H1 (cell line): ENCODE data around the gene CACNA1B. TPM values are rescaled to one million over a fixed set of nuclear protein-coding genes. Genes with fewer than 3 reads are reported as not detected.

Experiments used
- CHD1 ChIP-seq: IDR thresholded peaks from 2 replicates; pipeline ENCODE4 v1.6.1; 2012; ENCODE audit warnings: low read depth, low read length, improper control_type of control experiment
- CREB1 ChIP-seq: IDR thresholded peaks from 2 replicates; pipeline ENCODE4 v1.6.1; 2012; ENCODE audit warnings: inconsistent platforms
- CTCF ChIP-seq, 3 experiments: IDR thresholded peaks; 1 replicate in 2 of 3; 2 replicates in 1 of 3; pipeline versions ENCODE4 v1.5.1 to v1.6.1; 2011; ENCODE audit warnings: low read length in 3 of 3, mild to moderate bottlenecking in 3 of 3, inconsistent platforms in 2 of 3, low read depth in 1 of 3, moderate library complexity in 1 of 3; ENCODE audit not compliant: insufficient read depth in 1 of 3; ENCODE audit errors: control extremely low read depth in 1 of 3
- E2F6 ChIP-seq: IDR thresholded peaks from 2 replicates; pipeline ENCODE4 v1.6.1; 2012; ENCODE audit warnings: inconsistent platforms
- POLR2A ChIP-seq, 2 experiments: IDR thresholded peaks; 1 replicate in 1 of 2; 2 replicates in 1 of 2; pipeline ENCODE4 v1.6.1; 2011; ENCODE audit warnings: low read depth in 2 of 2, low read length in 2 of 2, mild to moderate bottlenecking in 2 of 2; ENCODE audit errors: control extremely low read depth in 1 of 2
- SIRT6 ChIP-seq: IDR thresholded peaks from one replicate; pipeline ENCODE4 v1.7.1; 2012; ENCODE audit warnings: low read length, inconsistent platforms
- SP2 ChIP-seq: IDR thresholded peaks from 2 replicates; pipeline ENCODE4 v1.6.1; 2012; ENCODE audit warnings: mild to moderate bottlenecking, low read length, inconsistent platforms
- polyA plus RNA-seq, 7 experiments: library from polyadenylated mRNA; depleted of rRNA in 3 of 7; stranded (reverse) in 5 of 7; unstranded in 2 of 7; fragments of >200 nt in 5 of 7; fragments of 200-250 nt in 2 of 7; gene quantifications; 1 replicate in 5 of 7; 2 replicates in 1 of 7; 4 replicates in 1 of 7; pipeline versions ENCODE4 v1.2.1 to v1.2.3, GENCODE V29; 2011 to 2013; ENCODE audit warnings: missing spikeins in 2 of 7, mixed read lengths in 2 of 7
- total RNA-seq: library from RNA; stranded (reverse); fragmentation: NEBNext Ultra II Directional; extraction: Animal tissue kit (Norgen Biotek cat#: 25700); gene quantifications from 2 replicates; pipeline ENCODE4 v1.2.1, GENCODE V29; 2021

The CACNA1B gene
- total and polyA plus RNA-seq, 2 of the 8 experiments (the other 6 are each of a cell fraction or from before 2014, with no cell fraction given), result 1.5 to 5.7 TPM

- TF ChIP-seq SP2, result no peak
- no peak for TF ChIP-seq SIRT6
- TF ChIP-seq CREB1, result no peak
- TF ChIP-seq CTCF (IDR thresholded peaks at IDR 0.05; ENCODE audit: control extremely low read depth in 1 of 3, insufficient read depth in 1 of 3, low read depth in 1 of 3, low read length in 3 of 3), result no peak
- TF ChIP-seq E2F6, result no peak
- no peak for TF ChIP-seq POLR2A (IDR thresholded peaks at IDR 0.05; ENCODE audit: control extremely low read depth in 1 of 2, low read depth in 2 of 2, low read length in 2 of 2)
- TF ChIP-seq CHD1, result no peak
These were observed 2.2 kb upstream of the CACNA1B start (continued) for GRCh38 chr9:137875354-137875753.
